Keratinocyte (primary cell): ENCODE results near the gene ZNF32. TPM values are rescaled to one million over a fixed set of nuclear protein-coding genes. Genes with fewer than 3 reads are reported as not detected.

Source experiments
- DNase-seq: peaks from one replicate; pipeline ENCODE4 v3.0.0-alpha.2; 2011; ENCODE audit warnings: low read depth, missing footprints, low spot score
- FAIRE-seq: peaks from 2 replicates; lab custom pipeline; 2011; peaks lifted over from hg19 to GRCh38; lab: Jason Lieb, UNC
- H2AFZ ChIP-seq: 2 replicates; pipeline ENCODE4 v1.6.0; 2012; ENCODE audit warnings: low read length, control low read depth, inconsistent platforms; ENCODE audit not compliant: control insufficient read depth
- H3K27ac ChIP-seq: 2 replicates; pipeline ENCODE4 v1.5.1; 2011; ENCODE audit warnings: low read length; ENCODE audit not compliant: control insufficient read depth, insufficient read depth
- H3K27me3 ChIP-seq: 3 replicates; pipeline ENCODE4 v1.6.0; 2011; ENCODE audit warnings: low read length; ENCODE audit not compliant: control insufficient read depth, insufficient read depth; ENCODE audit errors: extremely low read depth
- H3K36me3 ChIP-seq, 2 experiments: 2 replicates in 1 of 2; 3 replicates in 1 of 2; pipeline ENCODE4 v1.5.1; 2011; ENCODE audit warnings: low read length in 2 of 2, mild to moderate bottlenecking in 1 of 2; ENCODE audit not compliant: control insufficient read depth in 2 of 2, insufficient read depth in 2 of 2; ENCODE audit errors: extremely low read depth in 1 of 2
- H3K4me1 ChIP-seq: 3 replicates; pipeline ENCODE4 v1.5.1; 2011; ENCODE audit warnings: low read length; ENCODE audit not compliant: control insufficient read depth, insufficient read depth; ENCODE audit errors: extremely low read depth
- H3K4me2 ChIP-seq: 3 replicates; pipeline ENCODE4 v1.6.0; 2011; ENCODE audit warnings: low read depth, low read length; ENCODE audit not compliant: control insufficient read depth, insufficient read depth; ENCODE audit errors: extremely low read depth
- H3K4me3 ChIP-seq, 3 experiments: fragments of 200-600 bp in 1 of 3; sonication (generic) in 1 of 3; 2 replicates in 2 of 3; 3 replicates in 1 of 3; pipeline ENCODE4 v1.5.1; 2011 to 2016; ENCODE audit warnings: low read length in 3 of 3, mild to moderate bottlenecking in 3 of 3, control low read depth in 2 of 3, inconsistent platforms in 1 of 3, low read depth in 1 of 3, mixed read lengths in 1 of 3, mixed run types in 1 of 3, moderate library complexity in 1 of 3; ENCODE audit not compliant: control insufficient read depth in 2 of 3, insufficient read depth in 2 of 3; ENCODE audit errors: extremely low read depth in 1 of 3
- H3K79me2 ChIP-seq: 2 replicates; pipeline ENCODE4 v1.6.0; 2012; ENCODE audit warnings: low read length; ENCODE audit not compliant: control insufficient read depth, insufficient read depth
- H3K9ac ChIP-seq: 3 replicates; pipeline ENCODE4 v1.6.0; 2011; ENCODE audit warnings: low read length; ENCODE audit not compliant: control insufficient read depth, insufficient read depth; ENCODE audit errors: extremely low read depth
- H3K9me1 ChIP-seq: 3 replicates; pipeline ENCODE4 v1.6.0; 2011; ENCODE audit warnings: low read length; ENCODE audit not compliant: control insufficient read depth, insufficient read depth; ENCODE audit errors: extremely low read depth
- H3K9me3 ChIP-seq: 2 replicates; pipeline ENCODE4 v1.5.1; 2012; ENCODE audit warnings: low read depth, low read length; ENCODE audit not compliant: control insufficient read depth
- H4K20me1 ChIP-seq: 3 replicates; pipeline ENCODE4 v1.6.0; 2011; ENCODE audit warnings: low read length; ENCODE audit not compliant: control insufficient read depth, insufficient read depth; ENCODE audit errors: extremely low read depth
- EZH2 ChIP-seq: IDR thresholded peaks from one replicate; pipeline ENCODE4 v1.6.1; 2012; ENCODE audit warnings: inconsistent platforms, mild to moderate bottlenecking, low read length, moderate library complexity
- dilution Hi-C: fragments of 300-500 bp; cut with MboI; formaldehyde crosslinking; loops from one replicate; pipeline ENCODE4 v1.7.0; 2020; ENCODE audit warnings: low sequenced_read_pairs; ENCODE audit not compliant: extremely low pct_ligation_motif_present
- polyA plus RNA-seq, 5 experiments: library from polyadenylated mRNA; depleted of rRNA in 3 of 5; stranded (reverse) in 3 of 5; stranded (forward) in 1 of 5; unstranded in 1 of 5; fragments of >200 nt; gene quantifications; 1 replicate in 1 of 5; 2 replicates in 3 of 5; 3 replicates in 1 of 5; pipeline versions ENCODE4 v1.2.1 to v1.2.3, GENCODE V29; 2011 to 2012; ENCODE audit warnings: missing spikeins in 2 of 5, low read depth in 1 of 5, low replicate concordance in 1 of 5
- TF ChIP-seq, protein P1 (sequence below), 3 experiments: IDR thresholded peaks in 1 of 3; conservative IDR thresholded peaks in 1 of 3; optimal IDR thresholded peaks in 1 of 3; 2 replicates in 2 of 3; 3 replicates in 1 of 3; pipeline versions ENCODE3 to v1.5.1; 2011; ENCODE audit warnings: low read length in 3 of 3, mild to moderate bottlenecking in 3 of 3, moderate library complexity in 2 of 3, control low read depth in 1 of 3, inconsistent platforms in 1 of 3; ENCODE audit not compliant: insufficient read depth in 2 of 3; ENCODE audit errors: extremely low read depth in 1 of 3

ZNF32 gene
- polyA plus RNA-seq, 1 donor (not counting 4 experiments of a cell fraction or from before 2014, with no cell fraction given), result 25.6 TPM

DNA sequence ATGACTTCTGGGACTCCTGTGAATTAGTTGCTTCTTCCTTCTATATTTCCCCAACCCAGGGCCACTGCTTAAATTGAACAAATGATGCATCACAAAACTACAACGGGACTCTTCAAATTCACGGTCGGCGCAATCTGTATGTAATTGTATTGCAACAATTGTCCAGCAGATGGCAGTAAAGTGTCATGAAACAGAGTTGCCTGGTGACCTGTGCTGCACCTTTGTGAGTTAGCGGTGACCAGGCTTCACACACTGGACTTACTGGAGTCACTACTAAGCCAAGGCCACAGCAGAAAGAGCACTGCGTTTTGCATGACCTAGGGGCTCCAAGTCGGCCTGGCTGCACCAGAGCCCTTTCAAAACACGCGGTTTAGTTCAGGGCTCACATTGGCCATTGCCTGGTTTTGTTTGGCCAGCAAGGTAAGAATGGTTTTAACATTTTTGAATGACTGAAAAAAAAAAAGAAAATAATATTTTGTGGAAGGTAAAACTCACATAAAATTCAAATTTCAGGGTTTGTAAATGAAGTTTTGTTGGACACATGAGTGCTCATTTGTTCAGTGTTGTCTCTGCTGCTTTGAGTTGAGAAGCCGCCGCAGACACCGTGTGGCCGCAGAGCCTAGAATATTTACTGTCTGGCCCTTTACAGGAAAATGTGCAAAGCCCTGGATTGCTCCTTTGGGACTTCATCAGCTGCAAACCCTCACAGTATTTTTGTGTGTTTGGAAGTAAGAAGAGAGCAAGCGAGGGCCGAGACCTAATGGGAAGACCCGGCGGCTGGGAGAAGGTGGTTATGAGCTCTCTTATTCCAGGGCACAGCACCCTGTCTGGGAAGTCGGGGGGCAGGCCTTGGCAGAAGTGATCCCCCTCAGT lies 23.2 kb upstream of the ZNF32 start:
- Histone ChIP-seq H3K9me1 (no peaks in the 10 kb centered on the region), H2AFZ (no peak overlapping the region), H3K4me3 (no peak overlapping the region), H3K4me2 (no peak overlapping the region), H3K4me1 (no peaks in the 10 kb centered on the region), H3K9ac (no peak overlapping the region), H3K9me3 (no peaks in the 10 kb centered on the region), H3K27me3 (peaks cover 19% of the 10 kb centered on the region), H3K27ac (no peak overlapping the region), H3K36me3 (no peaks in the 10 kb centered on the region), H3K79me2 (no peaks in the 10 kb centered on the region), H4K20me1 (no peaks in the 10 kb centered on the region)
- dilution Hi-C loops, result no loop called here
- peak; percentile 90 for FAIRE-seq
- no peak for DNase-seq
- TF ChIP-seq EZH2, result no peak
- TF ChIP-seq, protein P1, sequence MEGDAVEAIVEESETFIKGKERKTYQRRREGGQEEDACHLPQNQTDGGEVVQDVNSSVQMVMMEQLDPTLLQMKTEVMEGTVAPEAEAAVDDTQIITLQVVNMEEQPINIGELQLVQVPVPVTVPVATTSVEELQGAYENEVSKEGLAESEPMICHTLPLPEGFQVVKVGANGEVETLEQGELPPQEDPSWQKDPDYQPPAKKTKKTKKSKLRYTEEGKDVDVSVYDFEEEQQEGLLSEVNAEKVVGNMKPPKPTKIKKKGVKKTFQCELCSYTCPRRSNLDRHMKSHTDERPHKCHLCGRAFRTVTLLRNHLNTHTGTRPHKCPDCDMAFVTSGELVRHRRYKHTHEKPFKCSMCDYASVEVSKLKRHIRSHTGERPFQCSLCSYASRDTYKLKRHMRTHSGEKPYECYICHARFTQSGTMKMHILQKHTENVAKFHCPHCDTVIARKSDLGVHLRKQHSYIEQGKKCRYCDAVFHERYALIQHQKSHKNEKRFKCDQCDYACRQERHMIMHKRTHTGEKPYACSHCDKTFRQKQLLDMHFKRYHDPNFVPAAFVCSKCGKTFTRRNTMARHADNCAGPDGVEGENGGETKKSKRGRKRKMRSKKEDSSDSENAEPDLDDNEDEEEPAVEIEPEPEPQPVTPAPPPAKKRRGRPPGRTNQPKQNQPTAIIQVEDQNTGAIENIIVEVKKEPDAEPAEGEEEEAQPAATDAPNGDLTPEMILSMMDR (optimal IDR thresholded peaks at IDR 0.05 in 1 of 3, IDR thresholded peaks at IDR 0.05 in 1 of 3, conservative IDR thresholded peaks at IDR 0.05 in 1 of 3; ENCODE audit: extremely low read depth in 1 of 3, insufficient read depth in 2 of 3, low read length in 3 of 3), result peak; percentile 47 to 91 (median 77)

DNA sequence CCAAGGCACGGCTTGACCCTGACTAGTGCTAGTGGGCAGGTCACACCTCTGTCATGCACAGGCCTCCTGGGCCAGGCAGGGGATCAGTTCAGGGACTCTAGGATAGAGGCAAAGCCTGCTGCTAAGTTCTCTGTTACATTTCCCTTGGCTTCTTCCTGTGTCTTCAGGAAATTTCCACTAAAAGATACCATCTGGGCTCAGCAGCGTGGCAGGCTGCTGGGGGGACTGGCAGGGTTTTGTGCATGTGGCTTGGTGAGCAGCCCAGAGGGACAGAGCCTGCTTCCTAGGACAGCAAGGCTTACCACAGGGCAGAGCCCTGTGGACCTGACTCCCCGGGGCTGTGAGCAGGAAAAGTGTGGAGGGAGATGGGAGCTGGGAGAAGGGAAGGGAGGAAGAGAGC lies 20.7 kb upstream of the ZNF32 start:
- DNase-seq (no peak), FAIRE-seq (no peak)
- no peaks in the 10 kb centered on the region for H3K36me3 ChIP-seq
- H3K9ac ChIP-seq, result no peak overlapping the region
- no peak overlapping the region for H3K27ac ChIP-seq
- peaks cover 17% of the 10 kb centered on the region for H3K27me3 ChIP-seq
- no peaks in the 10 kb centered on the region for H3K9me1 ChIP-seq
- no peaks in the 10 kb centered on the region for H3K79me2 ChIP-seq
- no peaks in the 10 kb centered on the region for H3K4me1 ChIP-seq
- H2AFZ ChIP-seq, result no peak overlapping the region
- TF ChIP-seq, protein P1 (optimal IDR thresholded peaks at IDR 0.05 in 1 of 3, IDR thresholded peaks at IDR 0.05 in 1 of 3, conservative IDR thresholded peaks at IDR 0.05 in 1 of 3; ENCODE audit: extremely low read depth in 1 of 3, insufficient read depth in 2 of 3, low read length in 3 of 3), result no peak
- no peak for TF ChIP-seq EZH2
- H3K4me3 ChIP-seq, result no peak overlapping the region
- H4K20me1 ChIP-seq, result no peaks in the 10 kb centered on the region
- H3K4me2 ChIP-seq, result no peak overlapping the region
- dilution Hi-C loops, result no loop called here
- H3K9me3 ChIP-seq, result no peaks in the 10 kb centered on the region
